ENCODE data around the gene ACOT2.
A peak's percentile ranks its signal among the peaks of the same experiment; 100 is the strongest.

Gene ACOT2

GRCh38 chr14:73620268-73620667 is 51.3 kb downstream of the ACOT2 start:
- no peak for DNase-seq

- DNase-seq: peak in 1 of 2 donors; percentile 41
Measured at GRCh38 chr14:73623504-73624054, 54.6 kb downstream of the ACOT2 start.

Measured in inflammatory macrophage treated with lipopolysaccharide for 1 hour (primary cell).